HCT116 (cell line): ENCODE measurements around the gene ERCC6. TPM values are rescaled to one million over a fixed set of nuclear protein-coding genes. Genes with fewer than 3 reads are reported as not detected.

Source experiments
- ATAC-seq: fragments of 200-7000 bp; cut with Tn5 transposase; 2 replicates; pipeline ENCODE4 v1.9.1; 2020; ENCODE audit warnings: mild to moderate bottlenecking, moderate library complexity
- BruUV-seq: library from RNA; stranded (reverse); fragments of 400-500 nt; replicated peaks from 2 replicates; lab custom pipeline; 2021; lab: Mats Ljungman, UMichigan
- CTCF ChIA-PET: fragments of 300-600 bp; sonication (Branson Sonifier 250); formaldehyde crosslinking; loops from one replicate; lab custom pipeline; 2021; ENCODE audit warnings: antibody characterized with exemption; lab: Charles Lee
- POLR2A ChIA-PET: fragments of 300-600, 350-600 bp; sonication (Branson Sonifier 250); formaldehyde crosslinking; loops from one replicate; lab custom pipeline; 2021; ENCODE audit warnings: antibody characterized with exemption; lab: Charles Lee
- RAD21 ChIA-PET, 2 experiments: fragments of 300-600 bp; sonication (Branson Sonifier 250); formaldehyde crosslinking; loops; one replicate each; lab custom pipeline; 2023; ENCODE audit warnings: low total read pairs in 2 of 2; ENCODE audit not compliant: uncharacterized antibody in 2 of 2, unreplicated experiment in 2 of 2, low non-redundant PET in 1 of 2; lab: Charles Lee
- DNase-seq: peaks from one replicate; pipeline ENCODE4 v3.0.0-alpha.2; 2010; ENCODE audit warnings: low read depth, low spot score
- H2AFZ ChIP-seq: fragments of 200-600 bp; shearing (Covaris generic), sonication (generic); 2 replicates; pipeline ENCODE4 v1.6.1; 2017; ENCODE audit warnings: low read depth, mixed run types, mixed read lengths, antibody characterized with exemption, low read length; ENCODE audit not compliant: poor library complexity, severe bottlenecking
- H3K27ac ChIP-seq: 2 replicates; pipeline ENCODE4 v1.5.1; 2012; ENCODE audit warnings: low read depth, low read length
- H3K27me3 ChIP-seq: fragments of 200-600 bp; sonication (generic); 2 replicates; pipeline ENCODE4 v1.6.1; 2016; ENCODE audit warnings: mixed run types, low read length, mixed read lengths; ENCODE audit not compliant: insufficient read depth
- H3K36me3 ChIP-seq, 2 experiments: fragments of 200-500 bp in 1 of 2; fragments of 200-600 bp in 1 of 2; sonication (Bioruptor generic) in 1 of 2; sonication (generic) in 1 of 2; 2 replicates each; pipeline versions ENCODE4 v1.5.1 to v1.6.1; 2014 to 2016; ENCODE audit warnings: low read length in 2 of 2, inconsistent platforms in 1 of 2, mixed read lengths in 1 of 2, mixed run types in 1 of 2; ENCODE audit not compliant: insufficient read depth in 2 of 2, control insufficient read depth in 1 of 2
- H3K4me1 ChIP-seq, 2 experiments: fragments of 200-600 bp in 1 of 2; sonication (generic) in 1 of 2; 2 replicates each; pipeline versions ENCODE4 v1.5.1 to v1.6.1; 2012 to 2017; ENCODE audit warnings: low read length in 2 of 2, inconsistent platforms in 1 of 2, mild to moderate bottlenecking in 1 of 2, mixed read lengths in 1 of 2, mixed run types in 1 of 2, moderate library complexity in 1 of 2; ENCODE audit not compliant: insufficient read depth in 2 of 2, control insufficient read depth in 1 of 2
- H3K4me2 ChIP-seq: fragments of 200-600 bp; sonication (generic); 2 replicates; pipeline ENCODE4 v1.6.1; 2017; ENCODE audit warnings: mixed run types, low read length, mixed read lengths
- H3K4me3 ChIP-seq, 2 experiments: fragments of 200-600 bp in 1 of 2; sonication (generic) in 1 of 2; replicated peaks in 1 of 2; 2 replicates each; pipeline ENCODE4 v1.5.1; 2011 to 2016; ENCODE audit warnings: low read length in 2 of 2, control low read depth in 1 of 2, low read depth in 1 of 2, mild to moderate bottlenecking in 1 of 2, mixed read lengths in 1 of 2, mixed run types in 1 of 2
- H3K79me2 ChIP-seq: fragments of 200-600 bp; sonication (generic); 2 replicates; pipeline ENCODE4 v1.6.1; 2017; ENCODE audit warnings: mild to moderate bottlenecking, mixed run types, low read length, moderate library complexity, mixed read lengths; ENCODE audit not compliant: insufficient read depth
- H3K9ac ChIP-seq: fragments of 200-600 bp; sonication (generic); 2 replicates; pipeline ENCODE4 v1.6.1; 2016; ENCODE audit warnings: low read length, mixed read lengths
- H3K9me2 ChIP-seq: fragments of 200-600 bp; sonication (generic), shearing (Covaris generic); 2 replicates; pipeline ENCODE4 v1.6.1; 2017; ENCODE audit warnings: mixed run types, mild to moderate bottlenecking, moderate library complexity; ENCODE audit not compliant: insufficient read depth
- H3K9me3 ChIP-seq, 2 experiments: fragments of 200-500 bp in 1 of 2; fragments of 200-600 bp in 1 of 2; sonication (Bioruptor generic) in 1 of 2; sonication (generic) in 1 of 2; 2 replicates each; pipeline ENCODE4 v1.6.1; 2014 to 2017; ENCODE audit warnings: low read length in 2 of 2, mixed read lengths in 2 of 2, inconsistent platforms in 1 of 2, low read depth in 1 of 2, mild to moderate bottlenecking in 1 of 2, mixed run types in 1 of 2, moderate library complexity in 1 of 2; ENCODE audit not compliant: control insufficient read depth in 1 of 2, insufficient read depth in 1 of 2
- H4K20me1 ChIP-seq: fragments of 200-600 bp; sonication (generic), shearing (Covaris generic); 2 replicates; pipeline ENCODE4 v1.6.1; 2017; ENCODE audit warnings: mixed run types, mild to moderate bottlenecking, moderate library complexity; ENCODE audit not compliant: insufficient read depth
- ATF3 ChIP-seq: IDR thresholded peaks from 2 replicates; pipeline ENCODE4 v1.6.1; 2012
- CEBPB ChIP-seq: IDR thresholded peaks from 2 replicates; pipeline ENCODE4 v1.6.1; 2012; ENCODE audit warnings: low read depth
- POLR2AphosphoS5 ChIP-seq: IDR thresholded peaks from 2 replicates; pipeline ENCODE4 v1.6.1; 2011; ENCODE audit warnings: mild to moderate bottlenecking, low read depth, low read length, moderate library complexity
- SRF ChIP-seq: IDR thresholded peaks from 2 replicates; pipeline ENCODE4 v1.6.1; 2012; ENCODE audit warnings: low read depth
- intact Hi-C: fragments of 100-400 bp; cut with micrococcal nuclease; formaldehyde crosslinking; loops from 2 replicates; pipeline ENCODE4 v1.10.0; 2022
- total RNA-seq: library from RNA; stranded (reverse); gene quantifications from one replicate; pipeline ENCODE4 v1.2.1, GENCODE V29; 2021; ENCODE audit not compliant: unreplicated experiment
- TF ChIP-seq, protein P1 (sequence below): IDR thresholded peaks from 2 replicates; pipeline ENCODE4 v1.6.1; 2011; ENCODE audit warnings: mild to moderate bottlenecking, low read length, moderate library complexity; ENCODE audit not compliant: insufficient replicate concordance; ENCODE audit errors: extremely low read depth

ERCC6 gene
- total RNA-seq, 1 experiment from 2014 or later: 16.4 TPM

GRCh38 chr10:49539320-49539885 lies 482 bp upstream of the ERCC6 start:
- Histone ChIP-seq H3K79me2 (peaks cover 25% of the 10 kb centered on the region), H3K4me3 (peak overlapping the region; percentile 58 to 75), H3K9me3 (no peaks in the 10 kb centered on the region), H3K36me3 (no peaks in the 10 kb centered on the region), H4K20me1 (no peaks in the 10 kb centered on the region), H2AFZ (peak overlapping the region; percentile 96), H3K4me2 (peak overlapping the region; percentile 98), H3K9me2 (no peaks in the 10 kb centered on the region), H3K4me1 (peaks cover 10 to 22% of the 10 kb centered on the region in 2 experiments), H3K27me3 (no peaks in the 10 kb centered on the region), H3K27ac (peak overlapping the region; percentile 59; the same call in 1 of the 2 replicates), H3K9ac (peak overlapping the region; percentile 63)
- CTCF ChIA-PET: interaction anchor here (0.8 to 2.1 kb wide), 5 partner anchors 12 to 883 kb away, joined by 3 to 12 read pairs (median 8); no protein-coding TSS in a partner anchor
- POLR2A ChIA-PET: interaction anchor here (1.2 to 1.7 kb wide), 4 partner anchors 9 to 16 kb away, joined by 4 to 9 read pairs (median 7); no protein-coding TSS in a partner anchor
- TF ChIP-seq, protein P1, sequence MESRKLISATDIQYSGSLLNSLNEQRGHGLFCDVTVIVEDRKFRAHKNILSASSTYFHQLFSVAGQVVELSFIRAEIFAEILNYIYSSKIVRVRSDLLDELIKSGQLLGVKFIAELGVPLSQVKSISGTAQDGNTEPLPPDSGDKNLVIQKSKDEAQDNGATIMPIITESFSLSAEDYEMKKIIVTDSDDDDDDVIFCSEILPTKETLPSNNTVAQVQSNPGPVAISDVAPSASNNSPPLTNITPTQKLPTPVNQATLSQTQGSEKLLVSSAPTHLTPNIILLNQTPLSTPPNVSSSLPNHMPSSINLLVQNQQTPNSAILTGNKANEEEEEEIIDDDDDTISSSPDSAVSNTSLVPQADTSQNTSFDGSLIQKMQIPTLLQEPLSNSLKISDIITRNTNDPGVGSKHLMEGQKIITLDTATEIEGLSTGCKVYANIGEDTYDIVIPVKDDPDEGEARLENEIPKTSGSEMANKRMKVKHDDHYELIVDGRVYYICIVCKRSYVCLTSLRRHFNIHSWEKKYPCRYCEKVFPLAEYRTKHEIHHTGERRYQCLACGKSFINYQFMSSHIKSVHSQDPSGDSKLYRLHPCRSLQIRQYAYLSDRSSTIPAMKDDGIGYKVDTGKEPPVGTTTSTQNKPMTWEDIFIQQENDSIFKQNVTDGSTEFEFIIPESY: no peak
- TF ChIP-seq POLR2AphosphoS5 (no peak), ATF3 (no peak), SRF (no peak), CEBPB (no peak)
- DNase-seq: peak; percentile 18
- ATAC-seq: peak; percentile 31
- RAD21 ChIA-PET: no interaction called here
- no TSS peak for BruUV-seq
- intact Hi-C loops: no loop called here
